HG03520 (cell line): ENCODE measurements around the gene FAM227B.

Source experiments
- ATAC-seq: cut with Tn5 transposase; IDR thresholded peaks from one replicate; pipeline ENCODE4 v1.9.1; 2021; ENCODE audit warnings: mild to moderate bottlenecking, moderate library complexity; ENCODE audit not compliant: unreplicated experiment

The FAM227B gene

GRCh38 chr15:49306551-49306950 lies 314.1 kb downstream of the FAM227B start:
- no peak for ATAC-seq

GRCh38 chr15:49303003-49303402 lies 317.6 kb downstream of the FAM227B start:
- ATAC-seq, result no peak

DNA sequence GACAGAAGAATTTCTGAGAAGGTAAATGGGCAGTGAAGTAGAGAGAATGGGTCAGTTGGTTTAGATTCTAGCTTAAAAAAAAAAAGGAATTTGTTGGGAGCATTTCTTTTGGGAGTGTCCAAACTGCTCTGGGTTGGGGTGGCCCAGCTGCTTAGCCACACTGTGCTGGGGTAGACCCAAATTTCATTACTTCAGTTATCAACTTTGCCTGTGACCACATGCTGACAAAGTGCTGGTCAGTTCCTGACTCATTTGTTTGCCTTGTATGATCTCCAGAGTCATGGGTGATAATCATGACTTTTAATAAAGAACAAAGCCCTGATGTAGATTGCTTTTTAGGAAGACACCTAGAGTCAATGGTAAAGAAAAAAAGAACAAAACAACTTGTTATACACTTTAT lies 319.1 kb downstream of the FAM227B start:
- ATAC-seq, result no peak

DNA sequence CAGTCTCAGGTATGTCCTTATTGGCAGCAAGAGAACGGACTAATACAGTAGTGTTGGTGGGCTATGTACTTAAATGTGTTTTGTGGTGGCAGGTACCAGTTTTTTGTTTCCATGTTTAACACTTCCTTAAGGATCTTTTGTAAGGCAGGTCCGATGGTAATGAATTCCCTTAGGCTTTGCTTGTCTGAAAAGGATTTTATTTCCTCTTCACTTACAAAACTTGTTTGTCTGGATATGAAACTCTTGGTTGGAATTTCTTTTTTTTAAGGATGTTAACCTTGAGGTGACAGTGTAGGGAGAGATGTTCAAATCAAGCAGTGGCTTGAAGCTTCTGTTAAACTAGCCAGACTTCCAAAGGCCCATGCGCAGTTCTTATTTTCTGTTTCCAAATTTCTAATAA lies 319.8 kb downstream of the FAM227B start:
- ATAC-seq, result no peak

DNA sequence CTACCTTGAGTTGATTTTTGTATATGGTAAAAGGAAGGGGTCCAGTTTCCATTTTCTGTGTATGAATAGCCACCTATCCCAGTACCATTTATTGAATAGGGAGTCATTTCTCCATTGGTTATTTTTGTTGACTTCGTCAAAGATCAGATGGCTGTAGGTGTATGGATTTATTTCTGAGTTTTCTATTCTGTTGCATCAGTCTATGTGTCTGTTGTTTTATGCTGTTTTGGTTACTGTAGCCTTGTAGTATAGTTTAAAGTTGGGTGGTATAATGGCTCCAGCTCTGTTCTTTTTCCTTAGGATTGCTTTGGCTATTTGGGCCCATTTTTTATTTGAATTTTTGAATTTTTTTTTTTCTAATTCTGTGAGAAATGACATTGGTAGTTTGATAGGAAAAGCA lies 323.0 kb downstream of the FAM227B start:
- ATAC-seq, result no peak

DNA sequence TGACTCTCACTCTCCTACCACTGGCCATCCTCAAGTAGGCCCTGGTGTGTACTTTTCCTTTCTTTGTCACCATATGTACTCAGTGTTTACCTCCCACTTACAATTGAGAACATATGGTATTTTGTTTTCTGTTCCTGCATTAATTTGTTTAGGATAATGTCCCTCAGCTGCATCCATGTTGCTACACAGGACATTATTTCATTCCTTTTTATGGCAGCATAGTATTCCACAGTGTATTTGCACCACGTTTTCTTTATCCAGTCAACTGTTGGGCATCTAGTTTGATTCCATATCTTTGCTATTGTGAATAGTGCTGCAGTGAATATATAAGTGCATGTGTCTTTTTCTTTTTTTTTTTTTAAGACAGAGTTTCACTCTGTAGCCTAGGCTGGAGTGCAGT lies 324.4 kb downstream of the FAM227B start:
- no peak for ATAC-seq

GRCh38 chr15:49293941-49294340 lies 326.7 kb downstream of the FAM227B start:
- ATAC-seq, result no peak

DNA sequence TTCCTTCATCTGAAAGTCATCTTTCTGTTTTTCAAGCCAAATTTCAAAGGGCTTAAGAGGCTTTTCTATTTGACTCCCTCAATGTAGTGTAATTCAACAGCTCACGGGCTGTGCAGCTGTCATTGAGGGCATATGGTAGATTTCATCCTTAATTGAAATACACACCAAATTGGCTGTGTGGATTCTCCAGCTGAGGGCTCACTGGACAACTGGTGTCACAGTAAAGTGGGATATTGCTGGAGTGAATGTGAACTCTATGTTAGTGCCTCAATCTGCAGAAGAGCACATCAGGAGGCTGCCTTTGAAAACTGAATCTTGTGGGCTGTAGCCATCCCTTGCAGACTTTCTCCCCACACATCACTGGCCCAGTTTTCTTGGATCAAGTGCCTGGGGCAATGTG lies 330.4 kb downstream of the FAM227B start:
- no peak for ATAC-seq

- ATAC-seq, result no peak
Observed at GRCh38 chr15:49288391-49288790, 332.2 kb downstream of the FAM227B start.

DNA sequence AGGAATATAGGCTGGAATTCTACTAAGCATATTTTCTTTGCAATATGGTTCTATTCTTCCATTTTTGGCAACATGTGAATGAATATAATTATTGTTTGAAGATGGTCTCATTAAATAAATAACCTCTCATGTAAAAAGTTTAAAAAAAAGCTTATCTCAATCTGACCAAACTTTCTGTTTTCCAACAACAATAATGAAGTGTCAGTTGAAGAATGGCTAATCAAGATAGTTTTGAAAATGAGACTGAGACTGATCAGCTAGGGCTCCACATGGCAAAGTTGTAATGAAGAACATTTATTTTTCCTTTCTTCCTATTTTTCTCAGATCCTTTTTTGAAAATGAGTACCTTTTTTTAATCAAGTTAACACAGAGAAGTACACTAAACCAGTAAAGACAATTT lies 333.1 kb downstream of the FAM227B start:
- ATAC-seq, result no peak

- ATAC-seq, result no peak
Observed at GRCh38 chr15:49286649-49287404, 333.8 kb downstream of the FAM227B start.

GRCh38 chr15:49282366-49282765 lies 338.3 kb downstream of the FAM227B start:
- no peak for ATAC-seq

GRCh38 chr15:49279521-49280456 lies 340.8 kb downstream of the FAM227B start:
- ATAC-seq, result no peak

GRCh38 chr15:49278751-49279150 lies 341.9 kb downstream of the FAM227B start:
- no peak for ATAC-seq
